ENCODE measurements around the gene NEXN. TPM values are rescaled to one million over a fixed set of nuclear protein-coding genes. Genes with fewer than 3 reads are reported as not detected.

The NEXN gene
- total and polyA plus RNA-seq, 7 donors = 31.6 to 541 (median 321) TPM

GRCh38 chr1:77847621-77848080 is 40.8 kb upstream of the NEXN start:
- no peak overlapping the region for H3K27ac ChIP-seq
- DNase-seq (no peak), ATAC-seq (no peak)
- TF ChIP-seq, protein P1, sequence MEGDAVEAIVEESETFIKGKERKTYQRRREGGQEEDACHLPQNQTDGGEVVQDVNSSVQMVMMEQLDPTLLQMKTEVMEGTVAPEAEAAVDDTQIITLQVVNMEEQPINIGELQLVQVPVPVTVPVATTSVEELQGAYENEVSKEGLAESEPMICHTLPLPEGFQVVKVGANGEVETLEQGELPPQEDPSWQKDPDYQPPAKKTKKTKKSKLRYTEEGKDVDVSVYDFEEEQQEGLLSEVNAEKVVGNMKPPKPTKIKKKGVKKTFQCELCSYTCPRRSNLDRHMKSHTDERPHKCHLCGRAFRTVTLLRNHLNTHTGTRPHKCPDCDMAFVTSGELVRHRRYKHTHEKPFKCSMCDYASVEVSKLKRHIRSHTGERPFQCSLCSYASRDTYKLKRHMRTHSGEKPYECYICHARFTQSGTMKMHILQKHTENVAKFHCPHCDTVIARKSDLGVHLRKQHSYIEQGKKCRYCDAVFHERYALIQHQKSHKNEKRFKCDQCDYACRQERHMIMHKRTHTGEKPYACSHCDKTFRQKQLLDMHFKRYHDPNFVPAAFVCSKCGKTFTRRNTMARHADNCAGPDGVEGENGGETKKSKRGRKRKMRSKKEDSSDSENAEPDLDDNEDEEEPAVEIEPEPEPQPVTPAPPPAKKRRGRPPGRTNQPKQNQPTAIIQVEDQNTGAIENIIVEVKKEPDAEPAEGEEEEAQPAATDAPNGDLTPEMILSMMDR (IDR thresholded peaks at IDR 0.05) = no peak
- peaks cover 0 to 18% of the 10 kb centered on the region in 2 donors for H3K36me3 ChIP-seq (ENCODE audit: insufficient read depth in 1 of 2, low read depth in 1 of 2)
- 81 to 87% (median 85%) methylated on average over 9 of the region's 9 CpGs for WGBS, 3 donors
- no peaks in the 10 kb centered on the region for H3K4me1 ChIP-seq
- no peaks in the 10 kb centered on the region for H3K27me3 ChIP-seq (ENCODE audit: insufficient read depth in 3 of 3, low read length in 2 of 3)
- H3K9me3 ChIP-seq = no peaks in the 10 kb centered on the region
- intact Hi-C loops (cut with DNase I) = no loop called here
- no peak overlapping the region for H3K4me3 ChIP-seq

DNA sequence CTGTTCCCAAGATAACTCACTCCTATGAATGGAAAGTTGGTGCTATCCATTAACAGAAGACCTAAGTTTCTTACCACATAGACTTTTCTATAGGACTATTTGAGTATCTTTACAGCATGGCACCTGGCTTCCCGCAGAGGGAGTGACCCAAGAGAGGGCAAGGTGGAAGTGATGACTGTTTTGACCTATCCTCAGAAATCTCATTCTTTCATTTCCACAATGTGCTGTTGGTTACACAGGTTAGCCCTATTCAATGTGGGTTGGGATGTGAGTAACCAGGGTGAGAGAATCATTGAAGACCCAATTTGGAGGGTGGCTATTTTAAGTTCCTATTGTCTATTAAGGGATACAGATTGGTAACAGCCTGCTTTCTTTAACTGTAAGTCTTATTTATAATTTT is 38.3 kb upstream of the NEXN start:
- TF ChIP-seq, protein P1 (IDR thresholded peaks at IDR 0.05) = no peak
- intact Hi-C loops (cut with DNase I) = no loop called here
- no peak for ATAC-seq
- H3K36me3 ChIP-seq (ENCODE audit: insufficient read depth in 1 of 2, low read depth in 1 of 2) = no peaks in the 10 kb centered on the region
- no peaks in the 10 kb centered on the region for H3K4me1 ChIP-seq
- no peaks in the 10 kb centered on the region for H3K27me3 ChIP-seq (ENCODE audit: insufficient read depth in 3 of 3, low read length in 2 of 3)
- no peak overlapping the region for H3K4me3 ChIP-seq
- no peaks in the 10 kb centered on the region for H3K9me3 ChIP-seq
- no peak overlapping the region for H3K27ac ChIP-seq
- 96 to 100% (median 98%) methylated on average over 1 of the region's 1 CpG for WGBS, 3 donors
- no peak for DNase-seq

GRCh38 chr1:77857552-77857951 is 30.9 kb upstream of the NEXN start:
- H3K36me3 ChIP-seq (ENCODE audit: insufficient read depth in 1 of 2, low read depth in 1 of 2) = no peaks in the 10 kb centered on the region
- H3K9me3 ChIP-seq = peaks cover 6% of the 10 kb centered on the region
- intact Hi-C loops (cut with DNase I) = no loop called here
- TF ChIP-seq, protein P1 (IDR thresholded peaks at IDR 0.05) = no peak
- H3K27ac ChIP-seq = no peak overlapping the region
- H3K4me1 ChIP-seq = no peaks in the 10 kb centered on the region
- no peaks in the 10 kb centered on the region for H3K27me3 ChIP-seq (ENCODE audit: insufficient read depth in 3 of 3, low read length in 2 of 3)
- DNase-seq (no peak), ATAC-seq (no peak)
- no peak overlapping the region for H3K4me3 ChIP-seq
- 83 to 86% (median 83%) methylated on average over 4 of the region's 4 CpGs for WGBS, 3 donors

GRCh38 chr1:77858725-77859124 is 29.7 kb upstream of the NEXN start:
- Histone ChIP-seq H3K27me3 (ENCODE audit: insufficient read depth in 3 of 3, low read length in 2 of 3) (no peaks in the 10 kb centered on the region), H3K4me3 (no peak overlapping the region), H3K36me3 (ENCODE audit: insufficient read depth in 1 of 2, low read depth in 1 of 2) (peaks cover 0 to 5% of the 10 kb centered on the region in 2 donors), H3K9me3 (peaks cover 6% of the 10 kb centered on the region), H3K27ac (no peak overlapping the region), H3K4me1 (no peaks in the 10 kb centered on the region)
- WGBS, 3 donors = 89 to 95% (median 89%) methylated on average over 3 of the region's 3 CpGs
- ATAC-seq (peak in 1 of 4 donors; percentile 24), DNase-seq (no peak)
- TF ChIP-seq, protein P1 (IDR thresholded peaks at IDR 0.05) = no peak
- intact Hi-C loops (cut with DNase I) = no loop called here

- intact Hi-C loops (cut with DNase I) = no loop called here
- WGBS, 3 donors = 76 to 82% (median 76%) methylated on average over 2 of the region's 2 CpGs
- H3K9me3 ChIP-seq = peaks cover 6% of the 10 kb centered on the region
Measured at GRCh38 chr1:77859248-77859647, 29.2 kb upstream of the NEXN start.

More at GRCh38 chr1:77859248-77859647, 29.2 kb upstream of the NEXN start:
- TF ChIP-seq, protein P1 (IDR thresholded peaks at IDR 0.05) = no peak
- ATAC-seq (no peak), DNase-seq (no peak)
- Histone ChIP-seq H3K27me3 (ENCODE audit: insufficient read depth in 3 of 3, low read length in 2 of 3) (no peaks in the 10 kb centered on the region), H3K36me3 (ENCODE audit: insufficient read depth in 1 of 2, low read depth in 1 of 2) (peaks cover 0 to 11% of the 10 kb centered on the region in 2 donors), H3K4me1 (no peaks in the 10 kb centered on the region), H3K27ac (no peak overlapping the region), H3K4me3 (no peak overlapping the region)

All from psoas muscle (tissue), 8 donors.